GM21576 (cell line): ENCODE data around the gene CENPV.
"Not testable (repeated sequence)": the region's sequence is repeated elsewhere in the genome, so short reads cannot be mapped to it uniquely, and the experiment has no call there.

Experiments used
- ATAC-seq: cut with Tn5 transposase; IDR thresholded peaks from one replicate; pipeline ENCODE4 v1.9.1; 2021; ENCODE audit warnings: mild to moderate bottlenecking, moderate library complexity; ENCODE audit not compliant: unreplicated experiment

CENPV gene

DNA sequence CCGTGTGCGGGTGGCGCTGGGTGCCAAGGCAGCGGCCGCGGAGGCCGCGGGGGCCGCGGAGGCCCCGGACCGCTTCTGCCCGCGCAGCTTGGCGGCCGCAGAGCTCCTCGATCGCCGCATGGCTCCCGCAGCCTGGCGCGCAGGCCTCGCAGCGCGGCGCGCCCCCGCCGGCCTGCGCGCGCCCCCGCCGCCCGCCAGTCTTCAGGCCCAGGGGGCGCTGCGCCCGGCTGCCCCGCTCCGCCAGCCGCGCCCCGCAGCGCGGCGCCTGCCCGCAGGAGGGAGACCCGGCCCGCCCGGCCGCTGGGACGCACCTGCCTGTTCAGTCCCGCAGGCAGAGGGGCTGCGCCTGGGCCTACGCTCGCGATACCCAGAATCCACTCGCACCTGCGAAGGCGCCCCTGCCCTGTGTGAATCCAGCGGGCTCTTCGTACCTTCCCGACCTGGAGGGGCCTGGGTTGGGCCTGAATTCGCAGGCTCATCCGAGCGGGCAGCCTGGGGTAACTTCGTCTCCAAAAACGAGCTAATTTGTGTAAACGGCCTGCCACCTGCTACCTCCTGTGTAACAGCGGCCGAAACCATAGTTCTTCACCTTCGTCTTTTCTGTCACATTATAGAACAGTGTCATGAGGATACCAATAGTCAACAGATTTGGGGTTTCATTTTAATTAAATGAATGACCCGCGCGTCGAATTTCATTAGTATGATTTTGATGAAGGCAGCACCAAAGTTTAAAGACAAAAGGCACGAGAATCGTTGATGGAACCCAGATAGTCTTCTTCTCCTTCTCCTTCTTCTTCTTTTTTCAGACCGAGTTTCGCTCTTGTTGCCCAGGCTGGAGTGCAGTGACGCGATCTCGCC, at the start of gene CENPV:
TSS of gene CENPV (minus strand) at position 153 of the 858 bp plus-strand sequence. CDS start at position 120, 33 bp downstream.
- peak; percentile 48 for ATAC-seq

DNA sequence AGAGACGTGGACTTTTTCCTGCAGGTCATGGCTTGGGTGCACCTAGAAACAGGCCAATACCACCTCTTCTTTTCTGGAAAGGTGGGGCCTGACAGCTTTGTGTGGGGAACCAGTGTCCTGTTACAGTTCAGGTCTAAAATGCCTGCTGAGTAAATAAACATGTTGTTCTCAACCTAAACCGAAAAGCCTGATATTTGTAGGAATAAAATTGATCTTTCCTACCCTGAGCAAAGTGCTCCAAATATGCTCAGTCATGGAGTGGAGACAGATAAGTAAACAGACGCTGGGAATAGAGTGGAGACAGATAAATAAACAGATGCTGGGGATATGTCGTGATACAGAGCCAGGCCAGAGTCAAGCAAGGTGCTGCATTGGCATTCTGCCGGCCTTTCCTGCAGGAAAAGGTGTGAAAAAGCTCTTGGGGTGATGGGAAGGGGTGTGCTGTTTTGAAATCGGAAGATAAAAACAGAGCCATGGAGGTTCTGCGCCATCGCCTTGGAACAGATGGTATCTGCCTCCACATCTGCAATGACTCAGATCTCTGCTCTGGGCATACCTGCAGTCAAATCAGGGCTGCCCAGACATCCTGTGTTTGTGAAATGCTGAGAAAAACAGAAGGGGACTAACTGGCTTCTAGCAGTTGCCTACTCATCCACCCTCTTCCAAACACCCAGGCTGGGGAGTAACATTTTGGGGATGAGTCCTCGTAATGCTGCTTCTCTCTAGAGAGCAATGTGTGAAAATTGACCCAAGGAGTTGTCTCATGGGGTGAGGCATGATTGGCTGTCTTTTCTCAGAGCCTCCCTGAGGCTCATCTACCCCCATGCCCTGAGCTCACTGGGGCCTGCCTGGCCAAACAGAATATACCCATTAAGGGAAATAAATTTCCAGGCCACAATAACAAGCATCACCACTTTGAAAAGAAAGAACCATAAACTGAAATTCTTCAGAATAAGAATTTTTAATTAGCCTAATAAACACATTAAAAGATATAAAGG, 45.3 kb upstream of the CENPV start:
- peak; percentile 85 for ATAC-seq

DNA sequence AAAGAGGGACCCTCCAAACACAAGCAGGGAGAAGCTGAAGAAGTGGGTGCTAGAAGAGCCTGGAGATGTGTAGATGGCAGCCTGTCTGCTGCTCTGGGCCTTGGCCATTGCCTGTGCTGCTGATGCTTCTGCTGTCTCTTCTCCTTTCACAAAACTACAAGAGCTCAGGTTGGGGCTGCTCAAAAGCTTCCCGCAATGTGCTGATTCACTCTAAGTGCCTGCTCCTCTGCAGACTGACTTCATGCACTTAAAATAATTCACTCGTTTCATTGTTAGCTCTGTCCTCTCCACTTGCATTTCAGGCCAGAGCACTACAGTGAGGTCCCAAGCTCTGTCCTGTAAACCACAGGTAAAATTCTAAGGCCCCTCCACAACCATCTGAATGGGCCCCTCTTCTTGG, 43.4 kb upstream of the CENPV start:
- not testable (repeated sequence) for ATAC-seq

DNA sequence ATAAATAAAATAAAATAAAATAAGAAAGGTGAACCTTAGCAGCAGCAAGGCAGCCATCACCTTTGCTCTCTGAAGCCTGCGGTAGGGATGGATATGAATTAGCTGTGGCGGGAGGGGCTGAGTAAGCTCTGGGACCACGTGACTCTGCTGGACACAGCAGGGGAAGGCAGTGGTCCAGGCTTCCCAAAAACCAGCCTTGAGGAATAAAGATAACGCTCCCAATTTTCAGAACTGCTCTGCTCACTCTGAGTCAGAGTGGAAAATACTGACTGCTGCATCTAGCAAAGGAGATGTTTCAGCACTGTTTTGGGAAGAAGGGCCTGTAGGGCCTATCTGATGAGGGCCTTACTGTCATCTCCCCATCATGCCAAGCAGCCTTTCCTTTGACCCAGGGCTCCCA, 42.6 kb upstream of the CENPV start:
- ATAC-seq: not testable (repeated sequence)

DNA sequence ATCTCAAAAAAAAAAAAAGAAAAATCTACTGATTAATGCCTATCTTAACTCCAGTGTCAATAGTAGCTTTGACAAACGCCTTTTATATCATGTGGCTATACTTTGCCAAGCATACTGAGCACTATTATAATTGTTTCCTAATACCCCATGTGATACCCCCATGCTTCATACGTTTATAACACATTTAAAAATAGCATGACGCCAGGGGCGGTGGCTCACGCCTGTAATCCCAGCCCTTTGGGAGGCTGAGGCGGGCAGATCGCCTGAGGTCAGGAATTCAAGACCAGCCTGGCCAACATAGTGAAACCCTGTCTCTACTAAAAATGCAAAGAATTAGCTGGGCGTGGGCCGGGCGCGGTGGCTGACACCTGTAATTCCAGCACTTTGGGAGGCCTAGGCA, 39.2 kb upstream of the CENPV start:
- not testable (repeated sequence) for ATAC-seq

DNA sequence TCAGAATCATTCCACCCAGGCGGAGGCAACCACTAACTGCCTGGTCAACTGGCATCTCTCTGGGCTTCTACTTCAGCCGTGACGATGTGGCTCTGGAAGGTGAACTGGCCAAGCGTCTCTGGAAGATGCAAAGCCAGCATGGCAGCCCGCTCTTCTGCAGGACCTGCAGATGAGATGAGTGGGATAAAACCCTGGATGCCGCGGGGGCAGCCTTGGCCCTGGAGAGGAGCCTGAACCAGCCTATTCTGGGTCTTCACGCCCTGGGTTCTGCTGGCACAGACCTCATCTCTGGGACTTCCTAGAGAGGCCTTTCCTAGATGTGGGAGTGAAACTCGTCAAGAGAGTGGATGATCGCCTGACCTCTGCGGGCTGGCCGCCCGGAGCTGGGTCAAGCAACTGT, 38.2 kb upstream of the CENPV start:
- ATAC-seq: no peak

DNA sequence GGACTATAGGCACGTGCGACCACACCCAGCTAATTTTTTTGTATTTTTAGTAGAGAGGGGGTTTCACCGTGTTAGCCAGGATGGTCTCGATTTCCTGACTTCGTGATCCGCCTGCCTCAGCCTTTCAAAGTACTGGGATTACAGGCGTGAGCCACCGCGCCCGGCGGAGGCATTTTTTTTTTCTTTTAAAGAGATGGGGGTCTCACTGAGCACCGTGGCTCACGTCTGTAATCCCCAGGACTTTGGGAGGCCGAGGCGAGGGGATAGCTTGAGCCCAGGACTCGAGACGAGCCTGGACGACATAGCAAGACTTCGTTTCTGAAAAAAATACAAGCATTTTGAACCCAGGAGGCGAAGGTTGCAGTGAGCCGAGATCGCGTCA, 32.8 kb upstream of the CENPV start:
- not testable (repeated sequence) for ATAC-seq

DNA sequence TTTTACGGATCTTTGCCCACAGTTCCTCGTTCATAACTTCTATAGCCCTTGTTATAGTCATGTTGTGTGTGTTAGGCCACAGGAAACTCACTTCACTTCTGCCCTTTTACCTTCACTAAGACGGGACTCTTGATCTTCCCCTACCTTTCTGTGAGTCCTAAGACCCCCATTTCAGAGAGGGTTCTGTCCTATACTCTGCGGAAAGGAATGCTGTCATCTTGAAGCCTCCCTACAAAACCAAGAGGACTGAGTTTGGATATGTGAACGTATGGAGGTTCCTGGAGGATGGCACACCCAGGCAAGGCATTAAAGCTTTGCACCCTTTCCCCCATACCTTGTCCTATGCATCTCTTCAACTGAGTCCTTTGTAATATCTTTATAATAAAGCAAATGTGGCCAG, 31.3 kb upstream of the CENPV start:
- no peak for ATAC-seq

DNA sequence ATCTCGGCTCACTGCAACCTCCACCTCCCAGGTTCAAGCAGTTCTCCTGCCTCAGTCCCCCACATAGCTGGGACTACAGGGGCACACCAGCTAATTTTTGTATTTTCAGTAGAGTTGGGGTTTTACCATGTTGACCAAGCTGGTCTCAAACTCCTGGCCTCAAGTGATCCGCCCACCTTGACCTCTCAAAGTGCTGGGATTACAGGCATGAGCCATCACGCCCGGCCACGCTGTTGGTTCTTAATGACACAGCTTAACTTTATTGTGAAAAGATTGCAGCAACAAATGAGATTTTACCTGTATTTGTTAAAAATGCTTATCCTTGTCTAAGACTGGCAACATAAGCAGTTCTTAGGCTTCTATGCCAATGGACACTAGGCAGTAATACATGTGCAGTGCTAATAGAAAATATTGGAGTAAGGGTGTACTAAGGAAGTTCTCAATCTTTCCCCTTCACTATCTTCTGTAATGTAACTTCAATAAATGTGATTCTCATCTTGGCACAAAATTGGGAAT, 30.6 kb upstream of the CENPV start:
- ATAC-seq: no peak

DNA sequence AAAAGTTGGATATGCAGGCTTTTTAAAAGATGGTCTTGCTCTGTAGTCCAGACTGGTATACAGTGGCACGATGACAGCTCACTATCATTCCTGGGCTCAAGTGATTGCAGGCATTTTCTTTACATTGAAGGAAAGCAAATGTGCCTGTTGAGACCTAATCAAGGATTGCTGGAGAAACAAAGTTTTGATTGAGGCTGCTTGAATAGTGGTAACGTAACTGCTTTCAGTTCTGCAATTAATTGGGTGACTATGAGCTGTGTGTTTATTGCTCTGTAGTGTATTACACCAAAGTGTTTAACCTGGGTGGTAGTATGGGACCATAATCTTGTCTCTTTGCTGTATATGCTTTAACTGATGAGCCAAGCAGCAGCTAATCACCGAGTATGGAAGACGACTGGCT, 29.9 kb upstream of the CENPV start:
- no peak for ATAC-seq

DNA sequence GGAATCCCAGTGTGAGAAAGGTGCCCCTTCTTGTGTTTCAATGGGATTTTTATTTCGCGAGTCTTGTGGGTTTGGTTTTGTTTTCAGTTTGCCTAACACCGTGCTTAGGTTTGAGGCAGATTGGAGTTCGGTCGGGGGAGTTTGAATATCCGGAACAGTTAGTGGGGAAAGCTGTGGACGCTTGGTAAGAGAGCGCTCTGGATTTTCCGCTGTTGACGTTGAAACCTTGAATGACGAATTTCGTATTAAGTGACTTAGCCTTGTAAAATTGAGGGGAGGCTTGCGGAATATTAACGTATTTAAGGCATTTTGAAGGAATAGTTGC, 28.2 kb upstream of the CENPV start:
- ATAC-seq: no peak

DNA sequence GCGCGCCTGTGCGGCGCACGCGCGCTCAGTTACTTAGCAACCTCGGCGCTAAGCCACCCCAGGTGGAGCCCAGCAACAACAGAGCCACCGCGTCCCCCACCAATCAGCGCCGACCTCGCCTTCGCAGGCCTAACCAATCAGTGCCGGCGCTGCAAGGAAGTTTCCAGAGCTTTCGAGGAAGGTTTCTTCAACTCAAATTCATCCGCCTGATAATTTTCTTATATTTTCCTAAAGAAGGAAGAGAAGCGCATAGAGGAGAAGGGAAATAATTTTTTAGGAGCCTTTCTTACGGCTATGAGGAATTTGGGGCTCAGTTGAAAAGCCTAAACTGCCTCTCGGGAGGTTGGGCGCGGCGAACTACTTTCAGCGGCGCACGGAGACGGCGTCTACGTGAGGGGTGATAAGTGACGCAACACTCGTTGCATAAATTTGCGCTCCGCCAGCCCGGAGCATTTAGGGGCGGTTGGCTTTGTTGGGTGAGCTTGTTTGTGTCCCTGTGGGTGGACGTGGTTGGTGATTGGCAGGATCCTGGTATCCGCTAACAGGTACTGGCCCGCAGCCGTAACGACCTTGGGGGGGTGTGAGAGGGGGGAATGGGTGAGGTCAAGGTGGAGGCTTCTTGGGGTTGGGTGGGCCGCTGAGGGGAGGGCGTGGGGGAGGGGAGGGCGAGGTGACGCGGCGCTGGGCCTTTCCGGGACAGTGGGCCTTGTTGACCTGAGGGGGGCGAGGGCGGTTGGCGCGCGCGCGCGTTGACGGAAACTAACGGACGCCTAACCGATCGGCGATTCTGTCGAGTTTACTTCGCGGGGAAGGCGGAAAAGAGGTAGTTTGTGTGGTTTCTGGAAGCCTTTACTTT, 27.6 kb upstream of the CENPV start, which contains the start of gene UBB:
TSS of gene UBB (plus strand) at position 452 of the 856 bp plus-strand sequence. CDS start 817 bp downstream, outside the sequence.
- peak; percentile 87 for ATAC-seq

DNA sequence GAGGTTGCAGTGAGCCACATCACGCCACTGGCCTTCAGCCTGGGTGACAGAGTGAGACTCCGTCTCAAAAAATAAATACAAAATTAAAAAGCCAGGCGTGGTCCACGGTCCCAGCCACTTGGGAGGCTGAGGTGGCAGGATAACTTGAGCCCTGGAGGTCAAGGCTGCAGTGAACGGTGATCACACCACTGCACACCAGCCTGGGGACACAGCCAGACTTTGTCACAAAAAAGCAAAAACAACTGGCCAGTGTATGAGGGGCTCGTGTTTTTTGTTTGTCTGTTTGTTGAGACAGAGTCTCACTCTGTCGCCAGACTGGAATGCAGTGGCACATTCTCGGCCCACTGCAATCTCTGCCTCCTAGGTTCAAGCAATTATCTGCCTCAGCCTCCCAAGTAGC, 26.4 kb upstream of the CENPV start:
- no peak for ATAC-seq

DNA sequence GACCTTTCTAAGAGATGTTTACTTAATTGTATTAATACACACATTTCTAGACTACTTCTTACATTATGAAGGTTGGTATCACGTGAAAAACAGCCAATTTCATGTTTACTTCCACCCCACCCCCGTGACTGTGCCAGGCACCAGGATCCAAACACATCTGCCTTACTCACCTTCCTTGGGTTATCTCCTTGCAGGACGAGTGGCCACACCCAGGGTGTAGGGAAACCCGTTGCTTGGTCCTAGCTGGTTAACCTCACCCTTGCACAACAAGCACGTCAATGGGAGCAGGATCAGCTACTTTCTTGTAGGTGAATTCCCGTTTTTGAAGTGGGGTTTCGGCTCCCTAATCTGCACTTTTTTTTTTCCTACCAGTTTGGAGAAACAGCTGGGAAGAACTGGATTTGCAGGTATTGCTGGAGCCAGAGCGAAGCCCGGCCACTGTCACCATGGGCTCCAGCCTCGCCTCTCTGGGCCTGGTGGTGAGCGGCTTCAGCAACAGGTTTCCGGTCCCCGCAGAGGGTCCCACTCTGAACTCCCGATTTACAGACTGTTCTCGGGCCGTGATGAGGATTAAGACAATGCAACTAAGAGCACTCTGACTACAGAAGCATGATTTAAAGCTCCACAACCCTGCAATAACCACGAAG, 25.5 kb upstream of the CENPV start:
- no peak for ATAC-seq

DNA sequence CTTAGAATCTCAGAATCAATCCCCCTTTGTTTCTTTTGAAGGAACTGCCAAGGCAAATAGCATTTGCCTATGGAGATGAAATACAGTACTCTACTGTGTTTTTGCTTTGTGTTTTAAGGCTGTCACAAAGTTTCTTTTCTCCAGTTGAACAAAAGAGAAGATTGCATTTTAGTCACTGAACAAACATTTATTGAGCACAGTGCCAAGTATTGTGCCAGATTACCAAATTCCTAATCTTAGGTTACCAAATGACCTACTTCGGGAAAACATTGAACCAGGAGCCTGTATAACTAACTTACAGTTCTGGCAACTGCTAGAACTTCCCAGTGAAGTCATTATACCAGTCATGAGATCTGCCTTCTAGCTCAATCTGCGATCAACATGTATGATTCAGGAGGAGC, 24.7 kb upstream of the CENPV start:
- no peak for ATAC-seq

DNA sequence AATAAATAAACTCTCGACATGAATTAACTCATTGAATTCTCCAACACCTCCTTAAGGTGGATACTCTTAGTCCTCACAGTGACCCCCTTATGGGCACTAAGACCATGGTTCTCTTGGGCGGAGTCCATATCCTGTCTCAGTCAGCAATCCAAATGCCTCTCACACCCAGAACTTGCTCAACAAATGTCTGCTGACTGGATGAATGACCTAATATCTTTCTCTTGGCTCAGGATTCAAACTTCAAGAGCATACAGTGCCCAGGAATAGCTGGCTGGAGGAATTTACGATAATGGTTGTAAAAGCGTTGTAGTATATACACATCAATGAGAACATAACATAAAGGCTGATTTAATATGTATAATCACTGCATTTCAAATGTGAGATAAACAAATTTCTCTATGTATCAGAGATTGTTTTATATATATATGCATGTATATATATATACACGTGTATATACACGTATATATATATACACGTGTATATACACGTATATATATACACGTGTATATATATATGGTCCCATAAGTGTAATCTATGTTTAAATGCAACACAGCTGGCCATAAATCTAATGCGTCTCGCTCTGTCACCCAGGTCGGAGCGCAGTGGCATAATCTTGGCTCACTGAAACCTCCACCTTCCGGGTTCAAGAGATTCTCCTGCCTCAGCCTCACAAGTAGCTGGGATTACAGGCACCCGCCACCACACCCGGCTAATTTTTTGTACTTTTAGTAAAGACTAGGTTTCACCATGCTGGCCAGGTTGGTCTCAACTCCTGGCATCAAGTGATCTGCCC, 21.1 kb upstream of the CENPV start:
- no peak for ATAC-seq

DNA sequence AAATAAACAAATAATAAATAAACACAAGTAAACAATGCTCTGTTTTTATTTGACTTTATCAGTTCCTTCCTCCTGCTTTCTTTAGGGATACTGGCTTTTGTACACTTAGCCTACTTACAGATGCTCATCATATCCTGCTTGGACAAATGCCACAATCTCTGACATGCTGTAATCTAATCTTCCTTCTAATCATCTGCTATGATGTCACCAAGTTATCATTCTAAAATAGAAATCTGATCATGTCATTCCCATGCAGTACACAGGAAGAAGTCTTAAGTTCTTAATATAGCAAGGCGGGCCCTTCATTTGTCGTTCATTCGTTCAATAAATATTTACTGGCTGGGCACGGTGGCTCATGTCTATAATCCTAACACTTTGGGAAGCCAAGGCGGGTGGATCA, 18.5 kb upstream of the CENPV start:
- no peak for ATAC-seq

DNA sequence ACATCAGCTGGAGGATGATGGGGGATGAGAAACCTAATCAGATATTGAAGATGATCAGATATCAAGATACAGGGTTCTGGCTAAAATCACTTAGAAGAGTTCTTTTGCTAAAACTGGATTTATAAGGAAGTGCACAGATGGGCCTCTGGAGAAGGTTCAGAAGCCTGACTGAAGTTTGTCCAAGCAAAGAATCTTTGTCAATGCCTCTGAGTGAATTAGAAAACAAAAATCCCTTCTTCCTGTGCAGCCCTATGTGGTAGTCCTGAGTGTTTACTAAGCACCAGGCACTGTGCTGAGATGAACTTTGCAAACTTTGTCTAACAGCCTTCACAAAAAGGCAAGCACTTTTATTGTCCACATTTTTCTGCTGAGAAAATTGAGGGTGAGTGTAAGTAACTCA, 11.4 kb upstream of the CENPV start:
- ATAC-seq: no peak
